Superior temporal gyrus (tissue), 1 donor: ENCODE measurements around the gene MPV17L2.

Source experiments
- DNase-seq: peaks from one replicate; pipeline ENCODE4 v3.0.0-alpha.2; 2016; ENCODE audit errors: extremely low spot score

Gene MPV17L2

GRCh38 chr19:18239303-18239702 lies 46.3 kb downstream of the MPV17L2 start:
- DNase-seq = no peak

- DNase-seq = no peak
Observed at GRCh38 chr19:18245297-18245696, 52.3 kb downstream of the MPV17L2 start.
